Measurements from ENCODE around the gene MYCL. TPM values are rescaled to one million over a fixed set of nuclear protein-coding genes. Genes with fewer than 3 reads are reported as not detected.

Gene MYCL
- total and polyA plus RNA-seq, 2 of the 8 experiments (the other 6 are each of a cell fraction or from before 2014, with no cell fraction given), result 20.3 to 28.8 TPM

GRCh38 chr1:39928809-39929587 lies 27.3 kb upstream of the MYCL start:
- no peak overlapping the region for H3K14ac ChIP-seq (ENCODE audit: insufficient read length)
- ChIA-PET POLR2A (ENCODE audit: partially characterized antibody) (interaction anchor here (3.7 kb wide), 1 partner anchor 27 kb away, joined by 10 read pairs; the partner anchor contains the start of gene MFSD2A), CTCF (ENCODE audit: partially characterized antibody) (interaction anchor here (1.0 to 4.1 kb wide), 5 partner anchors 10 to 101 kb away, joined by 3 to 20 read pairs (median 3); no protein-coding TSS in a partner anchor)
- no peak overlapping the region for H2BK5ac ChIP-seq (ENCODE audit: low read depth, low read length)
- no peaks in the 10 kb centered on the region for H3K79me1 ChIP-seq (ENCODE audit: low read depth, low read length)
- no peaks in the 10 kb centered on the region for H3K9me3 ChIP-seq (ENCODE audit: insufficient read depth in 2 of 2, low read depth in 1 of 2, low read length in 1 of 2)
- no peak overlapping the region for H4K5ac ChIP-seq (ENCODE audit: insufficient read length, low read depth, low read length)
- H2BK20ac ChIP-seq (ENCODE audit: low read length), result no peak overlapping the region
- no peak overlapping the region for H3K27ac ChIP-seq (ENCODE audit: low read depth, low read length)
- no peak overlapping the region for H3K18ac ChIP-seq (ENCODE audit: extremely low read depth, low read length)
- H3K23ac ChIP-seq (ENCODE audit: insufficient read length), result no peak overlapping the region
- no peak overlapping the region for H3K4me3 ChIP-seq (ENCODE audit: extremely low read depth in 1 of 4, insufficient read depth in 2 of 4, low read depth in 3 of 4, low read length in 4 of 4)
- no peak overlapping the region for H2BK15ac ChIP-seq (ENCODE audit: low read length)
- no peaks in the 10 kb centered on the region for H3K79me2 ChIP-seq (ENCODE audit: control insufficient read depth in 1 of 2, insufficient read depth in 2 of 2, low read length in 2 of 2)
- H2BK120ac ChIP-seq (replicated peaks; ENCODE audit: low read depth, low read length), result no peak overlapping the region
- no peaks in the 10 kb centered on the region for H3K23me2 ChIP-seq (ENCODE audit: low read depth, low read length)
- 75% methylated on average over 7 of the region's 7 CpGs; no CpG with 5 or more reads in 1 of the 2 experiments for WGBS, 2 experiments (ENCODE audit: extremely low coverage in 1 of 2, insufficient coverage in 1 of 2, insufficient read length in 1 of 2, insufficient replicate concordance in 2 of 2, low coverage in 1 of 2, low lambda C conversion rate in 2 of 2, missing lambda C conversion rate in 1 of 2)
- no peak overlapping the region for H3K9ac ChIP-seq (replicated peaks in 1 of 4; ENCODE audit: extremely low read depth in 1 of 4, low read depth in 3 of 4, low read length in 3 of 4)
- H2BK12ac ChIP-seq (ENCODE audit: low read depth, low read length), result no peak overlapping the region
- peaks cover 0 to 2% (median 0%) of the 10 kb centered on the region in 4 experiments; a peak in 1 of 7 replicates for H3K27me3 ChIP-seq (replicated peaks in 1 of 4; ENCODE audit: control insufficient read depth in 3 of 4, extremely low read depth in 1 of 4, insufficient read depth in 3 of 4, low read length in 3 of 4)
- no peak overlapping the region for H3K4ac ChIP-seq (replicated peaks; ENCODE audit: insufficient read length, low read depth, low read length)
- no peak overlapping the region for H4K8ac ChIP-seq (ENCODE audit: extremely low read depth, insufficient read depth, low read length)
- H3K4me1 ChIP-seq (replicated peaks in 1 of 4; ENCODE audit: control insufficient read depth in 3 of 4, insufficient read depth in 4 of 4, low read length in 3 of 4), result no peaks in the 10 kb centered on the region; a peak in 2 of 7 replicates
- no peak overlapping the region for H3K56ac ChIP-seq (replicated peaks; ENCODE audit: insufficient read length, low read depth, low read length)
- no peaks in the 10 kb centered on the region for H3K36me3 ChIP-seq (ENCODE audit: control insufficient read depth in 2 of 4, insufficient read depth in 4 of 4, low read length in 3 of 4)
- no peak overlapping the region for H2AFZ ChIP-seq (ENCODE audit: low read length)
- no peak overlapping the region for H3K4me2 ChIP-seq (ENCODE audit: insufficient read depth in 1 of 2, low read depth in 2 of 2, low read length in 2 of 2)
- no peak overlapping the region for H2AK5ac ChIP-seq (ENCODE audit: low read depth, low read length)
- FAIRE-seq, result no peak
- H4K20me1 ChIP-seq (replicated peaks in 1 of 2; ENCODE audit: control insufficient read depth in 1 of 2, insufficient read depth in 2 of 2, low read length in 2 of 2), result no peaks in the 10 kb centered on the region
- H4K91ac ChIP-seq (replicated peaks; ENCODE audit: insufficient read length, low read length), result no peak overlapping the region
- no peak for DNase-seq (ENCODE audit: low read depth in 1 of 2, low spot score in 2 of 2)
- no peak for TF ChIP-seq GTF2F1 (IDR thresholded peaks at IDR 0.05; ENCODE audit: borderline replicate concordance, low read depth, low read length)
- no peak for TF ChIP-seq YY1 (IDR thresholded peaks at IDR 0.05; ENCODE audit: low read depth, low read length)
- TF ChIP-seq POU5F1 (IDR thresholded peaks at IDR 0.05; ENCODE audit: low read depth, low read length), result no peak
- TF ChIP-seq KDM1A (IDR thresholded peaks at IDR 0.05; ENCODE audit: borderline replicate concordance, low read length), result no peak
- TF ChIP-seq ATF2 (IDR thresholded peaks at IDR 0.05; ENCODE audit: low read length), result no peak
- TF ChIP-seq SAP30 (IDR thresholded peaks at IDR 0.05; ENCODE audit: insufficient read depth, insufficient replicate concordance, low read length), result no peak
- TF ChIP-seq POLR2AphosphoS5 (IDR thresholded peaks at IDR 0.05; ENCODE audit: low read depth, low read length), result no peak
- no peak for TF ChIP-seq SRF (IDR thresholded peaks at IDR 0.05; ENCODE audit: low read depth, low read length)
- no peak for TF ChIP-seq ASH2L (IDR thresholded peaks at IDR 0.05; ENCODE audit: low read length)
- TF ChIP-seq KDM5A (IDR thresholded peaks at IDR 0.05; ENCODE audit: low read length), result no peak
- no peak for TF ChIP-seq POLR2A (IDR thresholded peaks at IDR 0.05; ENCODE audit: control extremely low read depth in 1 of 2, low read depth in 2 of 2, low read length in 2 of 2)
- TF ChIP-seq HDAC6 (IDR thresholded peaks at IDR 0.05; ENCODE audit: low read depth, low read length), result no peak

Measured in H1 (cell line).